Measurements from ENCODE around the gene DLG2.

DLG2 gene

GRCh38 chr11:84414920-84415319, 1212.2 kb downstream of the DLG2 start:
- no peak for DNase-seq

- no peak for DNase-seq
Measured at GRCh38 chr11:84413549-84413948, 1213.6 kb downstream of the DLG2 start.

- DNase-seq = no peak
Measured at GRCh38 chr11:84412862-84413261, 1214.3 kb downstream of the DLG2 start.

- DNase-seq = peak; percentile 20
Measured at GRCh38 chr11:84408946-84409411, 1218.2 kb downstream of the DLG2 start.

GRCh38 chr11:84407091-84407490, 1220.1 kb downstream of the DLG2 start:
- DNase-seq = no peak

GRCh38 chr11:84398017-84398626, 1229.0 kb downstream of the DLG2 start:
- peak; percentile 41 for DNase-seq

- no peak for DNase-seq
Measured at GRCh38 chr11:84396521-84396920, 1230.6 kb downstream of the DLG2 start.

- no peak for DNase-seq
Measured at GRCh38 chr11:84390441-84391078, 1236.6 kb downstream of the DLG2 start.

- no peak for DNase-seq
Measured at GRCh38 chr11:84389696-84390095, 1237.4 kb downstream of the DLG2 start.

GRCh38 chr11:84384731-84385130, 1242.4 kb downstream of the DLG2 start:
- DNase-seq = peak; percentile 74

- DNase-seq = no peak
Measured at GRCh38 chr11:84383576-84383975, 1243.6 kb downstream of the DLG2 start.

- DNase-seq = no peak
Measured at GRCh38 chr11:84381666-84382065, 1245.5 kb downstream of the DLG2 start.

- DNase-seq = peak; percentile 62
Measured at GRCh38 chr11:84372381-84372950, 1254.7 kb downstream of the DLG2 start.

- no peak for DNase-seq
Measured at GRCh38 chr11:84358034-84358433, 1269.1 kb downstream of the DLG2 start.

GRCh38 chr11:84355911-84356310, 1271.2 kb downstream of the DLG2 start:
- DNase-seq = no peak

GRCh38 chr11:84345597-84345996, 1281.5 kb downstream of the DLG2 start:
- no peak for DNase-seq

GRCh38 chr11:84345027-84345426, 1282.1 kb downstream of the DLG2 start:
- DNase-seq = no peak

GRCh38 chr11:84339796-84340195, 1287.3 kb downstream of the DLG2 start:
- DNase-seq = no peak

- DNase-seq = no peak
Measured at GRCh38 chr11:84333221-84333620, 1293.9 kb downstream of the DLG2 start.

- peak; percentile 8 for DNase-seq
Measured at GRCh38 chr11:84322211-84322610, 1304.9 kb downstream of the DLG2 start.

- peak; percentile 58 for DNase-seq
Measured at GRCh38 chr11:84319863-84320262, 1307.3 kb downstream of the DLG2 start.

GRCh38 chr11:84316866-84317555, 1310.1 kb downstream of the DLG2 start:
- DNase-seq = peak; percentile 74

- DNase-seq = no peak
Measured at GRCh38 chr11:84313830-84314359, 1313.2 kb downstream of the DLG2 start.
